ENCODE data around the gene SYNJ2. TPM values are rescaled to one million over a fixed set of nuclear protein-coding genes. Genes with fewer than 3 reads are reported as not detected.
A peak's percentile ranks its signal among the peaks of the same experiment; 100 is the strongest.

Gene SYNJ2
- polyA plus RNA-seq, 2 donors = 5.7 to 8.1 TPM

GRCh38 chr6:158010591-158011477, 29.2 kb downstream of the SYNJ2 start:
- Histone ChIP-seq H3K4me3 (ENCODE audit: low read depth in 1 of 2, low read length in 2 of 2) (no peak overlapping the region), H3K9me3 (ENCODE audit: control insufficient read depth in 2 of 2, insufficient read depth in 1 of 2, low read depth in 1 of 2, low read length in 1 of 2) (no peaks in the 10 kb centered on the region), H3K27me3 (ENCODE audit: control insufficient read depth in 1 of 2, insufficient read depth in 2 of 2, low read length in 2 of 2) (no peaks in the 10 kb centered on the region), H3K36me3 (ENCODE audit: control insufficient read depth in 2 of 2, insufficient read depth in 2 of 2, low read length in 1 of 2) (peaks cover 0 to 2% of the 10 kb centered on the region in 2 donors), H3K27ac (ENCODE audit: low read depth in 2 of 2, low read length in 1 of 2) (no peak overlapping the region), H3K4me1 (ENCODE audit: control insufficient read depth in 2 of 2, insufficient read depth in 2 of 2, low read length in 1 of 2) (peaks cover 6 to 13% of the 10 kb centered on the region in 2 donors)
- WGBS, 2 donors = 97 to 98% methylated on average over 19 of the region's 19 CpGs

- WGBS, 2 donors = 75% methylated on average over 6 of the region's 6 CpGs
- H3K27ac ChIP-seq (ENCODE audit: low read depth in 2 of 2, low read length in 1 of 2) = no peak overlapping the region
- H3K4me3 ChIP-seq (ENCODE audit: low read depth in 1 of 2, low read length in 2 of 2) = no peak overlapping the region
- peaks cover 6 to 14% of the 10 kb centered on the region in 2 donors for H3K4me1 ChIP-seq (ENCODE audit: control insufficient read depth in 2 of 2, insufficient read depth in 2 of 2, low read length in 1 of 2)
- peaks cover 0 to 2% of the 10 kb centered on the region in 2 donors for H3K36me3 ChIP-seq (ENCODE audit: control insufficient read depth in 2 of 2, insufficient read depth in 2 of 2, low read length in 1 of 2)
- H3K9me3 ChIP-seq (ENCODE audit: control insufficient read depth in 2 of 2, insufficient read depth in 1 of 2, low read depth in 1 of 2, low read length in 1 of 2) = no peaks in the 10 kb centered on the region
- H3K27me3 ChIP-seq (ENCODE audit: control insufficient read depth in 1 of 2, insufficient read depth in 2 of 2, low read length in 2 of 2) = no peaks in the 10 kb centered on the region
Measured at GRCh38 chr6:158011478-158011920, 29.8 kb downstream of the SYNJ2 start.

GRCh38 chr6:158011980-158012566, 30.4 kb downstream of the SYNJ2 start:
- Histone ChIP-seq H3K36me3 (ENCODE audit: control insufficient read depth in 2 of 2, insufficient read depth in 2 of 2, low read length in 1 of 2) (peaks cover 0 to 2% of the 10 kb centered on the region in 2 donors), H3K4me1 (ENCODE audit: control insufficient read depth in 2 of 2, insufficient read depth in 2 of 2, low read length in 1 of 2) (peaks cover 8 to 17% of the 10 kb centered on the region in 2 donors), H3K27ac (ENCODE audit: low read depth in 2 of 2, low read length in 1 of 2) (peak overlapping the region in 1 of 2 donors; percentile 0), H3K27me3 (ENCODE audit: control insufficient read depth in 1 of 2, insufficient read depth in 2 of 2, low read length in 2 of 2) (no peaks in the 10 kb centered on the region), H3K9me3 (ENCODE audit: control insufficient read depth in 2 of 2, insufficient read depth in 1 of 2, low read depth in 1 of 2, low read length in 1 of 2) (no peaks in the 10 kb centered on the region), H3K4me3 (ENCODE audit: low read depth in 1 of 2, low read length in 2 of 2) (no peak overlapping the region)
- 90 to 96% methylated on average over 7 of the region's 7 CpGs for WGBS, 2 donors

- H3K9me3 ChIP-seq (ENCODE audit: control insufficient read depth in 2 of 2, insufficient read depth in 1 of 2, low read depth in 1 of 2, low read length in 1 of 2) = no peaks in the 10 kb centered on the region
- H3K4me1 ChIP-seq (ENCODE audit: control insufficient read depth in 2 of 2, insufficient read depth in 2 of 2, low read length in 1 of 2) = peaks cover 5 to 16% of the 10 kb centered on the region in 2 donors
- H3K27me3 ChIP-seq (ENCODE audit: control insufficient read depth in 1 of 2, insufficient read depth in 2 of 2, low read length in 2 of 2) = no peaks in the 10 kb centered on the region
- H3K36me3 ChIP-seq (ENCODE audit: control insufficient read depth in 2 of 2, insufficient read depth in 2 of 2, low read length in 1 of 2) = peaks cover 0 to 6% of the 10 kb centered on the region in 2 donors
- 86 to 88% methylated on average over 4 of the region's 4 CpGs for WGBS, 2 donors
- no peak overlapping the region for H3K27ac ChIP-seq (ENCODE audit: low read depth in 2 of 2, low read length in 1 of 2)
- no peak overlapping the region for H3K4me3 ChIP-seq (ENCODE audit: low read depth in 1 of 2, low read length in 2 of 2)
Measured at GRCh38 chr6:158013904-158014504, 32.3 kb downstream of the SYNJ2 start.

- peaks cover 0 to 6% of the 10 kb centered on the region in 2 donors for H3K36me3 ChIP-seq (ENCODE audit: control insufficient read depth in 2 of 2, insufficient read depth in 2 of 2, low read length in 1 of 2)
- H3K27me3 ChIP-seq (ENCODE audit: control insufficient read depth in 1 of 2, insufficient read depth in 2 of 2, low read length in 2 of 2) = no peaks in the 10 kb centered on the region
- H3K4me3 ChIP-seq (ENCODE audit: low read depth in 1 of 2, low read length in 2 of 2) = no peak overlapping the region
- no peak overlapping the region for H3K27ac ChIP-seq (ENCODE audit: low read depth in 2 of 2, low read length in 1 of 2)
- peaks cover 10 to 18% of the 10 kb centered on the region in 2 donors for H3K4me1 ChIP-seq (ENCODE audit: control insufficient read depth in 2 of 2, insufficient read depth in 2 of 2, low read length in 1 of 2)
- no peaks in the 10 kb centered on the region for H3K9me3 ChIP-seq (ENCODE audit: control insufficient read depth in 2 of 2, insufficient read depth in 1 of 2, low read depth in 1 of 2, low read length in 1 of 2)
- 98% methylated on average over 6 of the region's 6 CpGs for WGBS, 2 donors
Measured at GRCh38 chr6:158014505-158015187, 33.0 kb downstream of the SYNJ2 start.

GRCh38 chr6:158015188-158015506, 33.5 kb downstream of the SYNJ2 start:
- Histone ChIP-seq H3K36me3 (ENCODE audit: control insufficient read depth in 2 of 2, insufficient read depth in 2 of 2, low read length in 1 of 2) (peaks cover 2 to 6% of the 10 kb centered on the region in 2 donors), H3K27ac (ENCODE audit: low read depth in 2 of 2, low read length in 1 of 2) (no peak overlapping the region), H3K4me3 (ENCODE audit: low read depth in 1 of 2, low read length in 2 of 2) (no peak overlapping the region), H3K4me1 (ENCODE audit: control insufficient read depth in 2 of 2, insufficient read depth in 2 of 2, low read length in 1 of 2) (peaks cover 10 to 18% of the 10 kb centered on the region in 2 donors), H3K9me3 (ENCODE audit: control insufficient read depth in 2 of 2, insufficient read depth in 1 of 2, low read depth in 1 of 2, low read length in 1 of 2) (no peaks in the 10 kb centered on the region), H3K27me3 (ENCODE audit: control insufficient read depth in 1 of 2, insufficient read depth in 2 of 2, low read length in 2 of 2) (no peaks in the 10 kb centered on the region)
- 90 to 91% methylated on average over 2 of the region's 2 CpGs for WGBS, 2 donors

- Histone ChIP-seq H3K4me3 (ENCODE audit: low read depth in 1 of 2, low read length in 2 of 2) (no peak overlapping the region), H3K4me1 (ENCODE audit: control insufficient read depth in 2 of 2, insufficient read depth in 2 of 2, low read length in 1 of 2) (peaks cover 11 to 15% of the 10 kb centered on the region in 2 donors), H3K27ac (ENCODE audit: low read depth in 2 of 2, low read length in 1 of 2) (no peak overlapping the region), H3K9me3 (ENCODE audit: control insufficient read depth in 2 of 2, insufficient read depth in 1 of 2, low read depth in 1 of 2, low read length in 1 of 2) (peaks cover 0 to 2% of the 10 kb centered on the region in 2 donors), H3K36me3 (ENCODE audit: control insufficient read depth in 2 of 2, insufficient read depth in 2 of 2, low read length in 1 of 2) (peaks cover 2 to 4% of the 10 kb centered on the region in 2 donors), H3K27me3 (ENCODE audit: control insufficient read depth in 1 of 2, insufficient read depth in 2 of 2, low read length in 2 of 2) (no peaks in the 10 kb centered on the region)
- 63 to 77% methylated on average over 20 of the region's 20 CpGs for WGBS, 2 donors
Measured at GRCh38 chr6:158016571-158017383, 35.1 kb downstream of the SYNJ2 start.

- H3K4me1 ChIP-seq (ENCODE audit: control insufficient read depth in 2 of 2, insufficient read depth in 2 of 2, low read length in 1 of 2) = peaks cover 11% of the 10 kb centered on the region in 2 donors
- WGBS, 2 donors = 84% methylated on average over 13 of the region's 13 CpGs
- H3K9me3 ChIP-seq (ENCODE audit: control insufficient read depth in 2 of 2, insufficient read depth in 1 of 2, low read depth in 1 of 2, low read length in 1 of 2) = peaks cover 0 to 2% of the 10 kb centered on the region in 2 donors
- H3K36me3 ChIP-seq (ENCODE audit: control insufficient read depth in 2 of 2, insufficient read depth in 2 of 2, low read length in 1 of 2) = peaks cover 2 to 4% of the 10 kb centered on the region in 2 donors
- H3K27ac ChIP-seq (ENCODE audit: low read depth in 2 of 2, low read length in 1 of 2) = peak overlapping the region in 1 of 2 donors; percentile 6
- H3K4me3 ChIP-seq (ENCODE audit: low read depth in 1 of 2, low read length in 2 of 2) = no peak overlapping the region
- no peaks in the 10 kb centered on the region for H3K27me3 ChIP-seq (ENCODE audit: control insufficient read depth in 1 of 2, insufficient read depth in 2 of 2, low read length in 2 of 2)
Measured at GRCh38 chr6:158017621-158018040, 36.0 kb downstream of the SYNJ2 start.
